B cell (primary cell): ENCODE data around the gene ANGPTL8. TPM values are rescaled to one million over a fixed set of nuclear protein-coding genes. Genes with fewer than 3 reads are reported as not detected.
A peak's percentile ranks its signal among the peaks of the same experiment; 100 is the strongest.

Experiments
- ATAC-seq: fragments of 200-7000 bp; cut with Tn5 transposase; one replicate; pipeline ENCODE4 v1.10.0; 2021; ENCODE audit warnings: low read depth, mild to moderate bottlenecking, moderate number of reproducible peaks, moderate library complexity
- CTCF ChIA-PET: fragments of 350-600 bp; sonication (Branson Sonifier 250); formaldehyde crosslinking; loops from one replicate; lab custom pipeline; 2021; ENCODE audit warnings: antibody characterized with exemption, inconsistent platforms; lab: Charles Lee
- POLR2A ChIA-PET: fragments of 350-600 bp; sonication (Branson Sonifier 250); formaldehyde crosslinking; loops from one replicate; lab custom pipeline; 2021; ENCODE audit warnings: antibody characterized with exemption; lab: Charles Lee
- DNase-seq: peaks from one replicate; pipeline ENCODE4 v3.0.0; 2013
- H2AFZ ChIP-seq: 2 replicates; pipeline ENCODE4 v1.6.1; 2012; ENCODE audit warnings: mild to moderate bottlenecking, low read depth, low read length; ENCODE audit not compliant: insufficient read depth, poor library complexity, severe bottlenecking
- H3K27ac ChIP-seq, 2 donors: 1 replicate in 1 of 2; 2 replicates in 1 of 2; pipeline ENCODE4 v1.5.1; 2012 to 2013; ENCODE audit warnings: low read length in 2 of 2, mild to moderate bottlenecking in 2 of 2, moderate library complexity in 1 of 2
- H3K27me3 ChIP-seq, 4 experiments: fragments of 200-600 bp in 1 of 4; sonication (generic) in 1 of 4; replicated peaks in 1 of 4; 1 replicate in 2 of 4; 2 replicates in 2 of 4; pipeline versions ENCODE4 v1.6.1 to v1.7.0; 2013 to 2016; ENCODE audit warnings: low read length in 3 of 4, mild to moderate bottlenecking in 2 of 4, mixed read lengths in 1 of 4, moderate library complexity in 1 of 4; ENCODE audit not compliant: insufficient read depth in 4 of 4, control insufficient read depth in 3 of 4; ENCODE audit errors: control extremely low read depth in 1 of 4
- H3K36me3 ChIP-seq, 2 experiments: replicated peaks in 1 of 2; 1 replicate in 1 of 2; 2 replicates in 1 of 2; pipeline versions ENCODE4 v1.6.1 to v1.7.1; 2013; ENCODE audit warnings: low read length in 1 of 2; ENCODE audit not compliant: insufficient read depth in 2 of 2, control insufficient read depth in 1 of 2; ENCODE audit errors: control extremely low read depth in 1 of 2, extremely low read depth in 1 of 2
- H3K4me1 ChIP-seq, 2 donors: fragments of 200-600 bp in 1 of 2; sonication (generic) in 1 of 2; 1 replicate in 1 of 2; 2 replicates in 1 of 2; pipeline versions ENCODE4 v1.5.1 to v1.6.1; 2013 to 2017; ENCODE audit warnings: low read length in 2 of 2; ENCODE audit not compliant: control insufficient read depth in 2 of 2, insufficient read depth in 2 of 2
- H3K4me2 ChIP-seq: replicated peaks from 2 replicates; pipeline ENCODE3; 2012; ENCODE audit warnings: mild to moderate bottlenecking, low read depth, low read length; ENCODE audit not compliant: poor library complexity, severe bottlenecking
- H3K4me3 ChIP-seq, 5 experiments: fragments of 200-600 bp in 1 of 5; sonication (generic) in 1 of 5; 1 replicate in 3 of 5; 2 replicates in 2 of 5; pipeline versions ENCODE4 v1.5.1 to v1.7.0; 2011 to 2016; ENCODE audit warnings: low read length in 4 of 5, mild to moderate bottlenecking in 4 of 5, low read depth in 2 of 5, control low read depth in 1 of 5, moderate library complexity in 1 of 5; ENCODE audit not compliant: insufficient read depth in 1 of 5; ENCODE audit errors: control extremely low read depth in 1 of 5, extremely low read depth in 1 of 5
- H3K79me2 ChIP-seq: fragments of 200-600 bp; sonication (generic); one replicate; pipeline ENCODE4 v1.6.0; 2016; ENCODE audit warnings: low read length; ENCODE audit not compliant: control insufficient read depth, insufficient read depth
- H3K9ac ChIP-seq: fragments of 200-600 bp; sonication (generic); 2 replicates; pipeline ENCODE4 v1.6.1; 2017; ENCODE audit warnings: mild to moderate bottlenecking, low read length, moderate library complexity
- H3K9me3 ChIP-seq, 3 donors: one replicate each; pipeline versions ENCODE4 v1.6.1 to v1.7.1; 2013; ENCODE audit warnings: low read length in 2 of 3; ENCODE audit not compliant: control insufficient read depth in 2 of 3, insufficient read depth in 1 of 3; ENCODE audit errors: control extremely low read depth in 1 of 3
- H4K20me1 ChIP-seq: 2 replicates; pipeline ENCODE4 v1.6.0; 2012; ENCODE audit warnings: mild to moderate bottlenecking, low read length; ENCODE audit not compliant: insufficient read depth, control insufficient read depth, poor library complexity, severe bottlenecking
- H3K27ac Mint-ChIP-seq: one replicate; pipeline ENCODE4 v1.8.0; 2021; ENCODE audit warnings: mixed read lengths
- H3K27me3 Mint-ChIP-seq: one replicate; pipeline ENCODE4 v1.8.0; 2021; ENCODE audit warnings: mixed read lengths
- H3K4me1 Mint-ChIP-seq: one replicate; pipeline ENCODE4 v1.8.0; 2021; ENCODE audit warnings: mixed read lengths
- H3K4me3 Mint-ChIP-seq: one replicate; pipeline ENCODE4 v1.8.0; 2021; ENCODE audit warnings: mixed read lengths
- H3K9me3 Mint-ChIP-seq: one replicate; pipeline ENCODE4 v1.8.0; 2022; ENCODE audit warnings: mixed read lengths; ENCODE audit not compliant: insufficient read depth
- EZH2 ChIP-seq: IDR thresholded peaks from 2 replicates; pipeline ENCODE4 v1.6.1; 2012; ENCODE audit warnings: borderline replicate concordance, low read depth, mild to moderate bottlenecking, moderate library complexity, low read length; ENCODE audit not compliant: insufficient read depth, poor library complexity, severe bottlenecking
- WGBS: methylation state at CpG from one replicate; pipeline ENCODE4 v1.1.5; 2013; ENCODE audit warnings: missing lambda C conversion rate; ENCODE audit not compliant: insufficient coverage; 5-methylcytosine and 5-hydroxymethylcytosine counted together
- intact Hi-C: fragments of 100-400 bp; cut with micrococcal nuclease; formaldehyde crosslinking; loops from one replicate; pipeline ENCODE4 v1.10.0; 2022
- polyA plus RNA-seq: library from polyadenylated mRNA; depleted of rRNA; stranded (reverse); fragments of >200 nt; gene quantifications from 2 replicates; pipeline ENCODE4 v1.2.3, GENCODE V29; 2012
- total RNA-seq, 2 donors: library from RNA; stranded (reverse); fragments of 120-200 nt in 1 of 2; gene quantifications; 1 replicate in 1 of 2; 2 replicates in 1 of 2; pipeline versions ENCODE4 v1.2.3 to v1.2.4, GENCODE V29; 2013 to 2022
- TF ChIP-seq, protein P1 (sequence below): fragments of 200-600 bp; IDR thresholded peaks from one replicate; pipeline ENCODE4 v1.8.0; 2022; ENCODE audit warnings: antibody characterized with exemption, mild to moderate bottlenecking

Gene ANGPTL8
- total and polyA plus RNA-seq, 2 donors (not counting 1 experiment from before 2014, with no cell fraction given) = not detected

DNA sequence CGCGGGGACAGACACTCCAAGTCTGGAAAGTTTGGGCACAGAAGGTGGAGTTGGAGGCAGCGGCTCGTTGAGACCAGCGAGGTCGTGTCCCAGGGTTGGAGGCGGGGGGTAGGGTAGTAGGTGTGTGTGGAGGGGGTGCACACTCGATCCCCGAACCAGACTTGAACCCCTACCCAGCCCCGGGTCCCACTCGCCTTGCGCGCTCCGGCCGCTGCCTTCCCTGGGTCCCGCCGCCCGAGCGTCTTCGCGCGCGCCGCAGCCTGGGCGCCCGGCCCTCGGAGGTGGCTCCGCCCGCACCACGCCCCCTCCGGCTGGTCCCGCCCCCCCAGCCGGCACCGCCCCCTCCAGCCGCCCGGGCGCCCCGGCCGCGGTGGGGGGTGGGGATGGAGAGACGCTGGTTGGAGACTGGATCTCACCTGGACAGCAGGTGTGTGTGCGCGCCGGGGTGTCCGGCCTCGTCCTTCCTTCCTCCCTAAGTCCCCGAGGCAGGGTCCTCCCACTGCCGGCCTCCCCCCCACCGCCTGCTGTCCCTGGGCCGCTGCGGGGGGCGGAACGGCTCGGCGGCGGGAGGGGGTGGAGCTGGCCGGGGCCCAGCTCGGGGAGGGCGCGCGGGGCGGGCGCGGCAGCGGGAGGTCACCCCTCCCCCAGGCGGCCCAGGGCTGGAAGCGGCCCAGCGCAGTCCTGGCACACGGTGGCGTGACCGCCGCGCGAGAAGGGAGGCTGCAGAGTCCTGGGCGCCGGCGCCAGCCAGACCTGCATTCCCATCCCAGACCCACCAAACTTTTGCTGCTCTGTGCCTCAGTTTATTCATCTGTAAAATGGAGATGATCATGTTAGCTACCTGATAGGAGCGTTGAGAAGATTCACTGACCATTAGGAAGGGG, 41.9 kb upstream of the ANGPTL8 start, which contains the start of gene KANK2:
KANK2 (minus strand) TSS at position 255 of the 884 bp plus-strand sequence. CDS start 3,034 bp downstream, outside the sequence.
- peaks cover 13% of the 10 kb centered on the region for H3K4me1 Mint-ChIP-seq
- peak within 1 kb of the TSS; percentile 88 for H3K4me3 Mint-ChIP-seq
- 2% methylated on average over 65 of the region's 78 CpGs for WGBS
- peaks cover 11% of the 10 kb centered on the region for H3K27me3 Mint-ChIP-seq
- Histone ChIP-seq H3K4me3 (peak within 1 kb of the TSS in 4 of 5 experiments; percentile 33 to 62 (median 54)), H2AFZ (peak within 1 kb of the TSS; percentile 80), H3K4me2 (peak within 1 kb of the TSS; percentile 94), H3K9ac (peak within 1 kb of the TSS; percentile 64), H3K27ac (no peak within 1 kb of the TSS), H3K9me3 (peaks cover 0 to 10% (median 0%) of the 10 kb centered on the region in 3 donors), H3K4me1 (peaks cover 16 to 23% of the 10 kb centered on the region in 2 donors), H3K79me2 (no peaks in the 10 kb centered on the region), H4K20me1 (no peaks in the 10 kb centered on the region), H3K36me3 (no peaks in the 10 kb centered on the region), H3K27me3 (peaks cover 0 to 32% (median 8%) of the 10 kb centered on the region in 4 experiments)
- CTCF ChIA-PET = interaction anchor here (1.9 kb wide), 1 partner anchor 162 kb away, joined by 5 read pairs; no protein-coding TSS in a partner anchor
- intact Hi-C loops = loop anchor here (5.0 kb wide), 1 partner anchor 40 kb away; the partner anchor contains the start of gene SPC24
- DNase-seq (peak; percentile 83), ATAC-seq (peak; percentile 92)
- POLR2A ChIA-PET = no interaction called here
- no peaks in the 10 kb centered on the region for H3K9me3 Mint-ChIP-seq
- no peak for TF ChIP-seq EZH2
- TF ChIP-seq, protein P1, sequence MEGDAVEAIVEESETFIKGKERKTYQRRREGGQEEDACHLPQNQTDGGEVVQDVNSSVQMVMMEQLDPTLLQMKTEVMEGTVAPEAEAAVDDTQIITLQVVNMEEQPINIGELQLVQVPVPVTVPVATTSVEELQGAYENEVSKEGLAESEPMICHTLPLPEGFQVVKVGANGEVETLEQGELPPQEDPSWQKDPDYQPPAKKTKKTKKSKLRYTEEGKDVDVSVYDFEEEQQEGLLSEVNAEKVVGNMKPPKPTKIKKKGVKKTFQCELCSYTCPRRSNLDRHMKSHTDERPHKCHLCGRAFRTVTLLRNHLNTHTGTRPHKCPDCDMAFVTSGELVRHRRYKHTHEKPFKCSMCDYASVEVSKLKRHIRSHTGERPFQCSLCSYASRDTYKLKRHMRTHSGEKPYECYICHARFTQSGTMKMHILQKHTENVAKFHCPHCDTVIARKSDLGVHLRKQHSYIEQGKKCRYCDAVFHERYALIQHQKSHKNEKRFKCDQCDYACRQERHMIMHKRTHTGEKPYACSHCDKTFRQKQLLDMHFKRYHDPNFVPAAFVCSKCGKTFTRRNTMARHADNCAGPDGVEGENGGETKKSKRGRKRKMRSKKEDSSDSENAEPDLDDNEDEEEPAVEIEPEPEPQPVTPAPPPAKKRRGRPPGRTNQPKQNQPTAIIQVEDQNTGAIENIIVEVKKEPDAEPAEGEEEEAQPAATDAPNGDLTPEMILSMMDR = no peak
- no peak within 1 kb of the TSS for H3K27ac Mint-ChIP-seq
